Muscle of leg (tissue), 11 donors: ENCODE results near the gene FBLN5. TPM values are rescaled to one million over a fixed set of nuclear protein-coding genes. Genes with fewer than 3 reads are reported as not detected.
"Not testable (repeated sequence)": the region's sequence is repeated elsewhere in the genome, so short reads cannot be mapped to it uniquely, and the experiment has no call there.

Experiments
- DNase-seq: peaks from one replicate; pipeline ENCODE4 v3.0.0; 2013
- H3K27ac ChIP-seq: one replicate; pipeline ENCODE4 v1.5.1; 2013; ENCODE audit warnings: mild to moderate bottlenecking, low read length, control low read depth
- H3K27me3 ChIP-seq: one replicate; pipeline ENCODE4 v1.6.1; 2013; ENCODE audit warnings: low read length; ENCODE audit not compliant: control insufficient read depth, insufficient read depth
- H3K36me3 ChIP-seq: one replicate; pipeline ENCODE4 v1.6.1; 2013; ENCODE audit warnings: low read length; ENCODE audit not compliant: control insufficient read depth, insufficient read depth
- H3K4me1 ChIP-seq: one replicate; pipeline ENCODE4 v1.6.1; 2013; ENCODE audit warnings: low read length; ENCODE audit not compliant: control insufficient read depth, insufficient read depth
- H3K4me3 ChIP-seq: one replicate; pipeline ENCODE4 v1.5.1; 2013; ENCODE audit warnings: low read length, control low read depth
- H3K9me3 ChIP-seq: replicated peaks from 2 replicates; pipeline ENCODE4 v1.6.1; 2013; ENCODE audit warnings: low read depth, low read length; ENCODE audit not compliant: control insufficient read depth
- WGBS: methylation state at CpG from one replicate; pipeline ENCODE4 v1.1.5; 2013; ENCODE audit warnings: missing lambda C conversion rate; ENCODE audit not compliant: insufficient coverage; 5-methylcytosine and 5-hydroxymethylcytosine counted together
- polyA plus RNA-seq, 8 donors: library from polyadenylated mRNA; unstranded; fragments of 120-200 nt; gene quantifications; one replicate each; pipeline versions ENCODE4 v1.2.1 to v1.2.3, GENCODE V29; 2013; ENCODE audit warnings: inconsistent platforms in 1 of 8, low replicate concordance in 1 of 8; ENCODE audit not compliant: insufficient read length in 8 of 8, insufficient read depth in 1 of 8
- total RNA-seq: library from RNA; stranded (reverse); fragments of 120-200 nt; gene quantifications from one replicate; pipeline ENCODE4 v1.2.4, GENCODE V29; 2013

The FBLN5 gene
- total and polyA plus RNA-seq, 9 donors, result 31.5 to 128 (median 82.8) TPM

DNA sequence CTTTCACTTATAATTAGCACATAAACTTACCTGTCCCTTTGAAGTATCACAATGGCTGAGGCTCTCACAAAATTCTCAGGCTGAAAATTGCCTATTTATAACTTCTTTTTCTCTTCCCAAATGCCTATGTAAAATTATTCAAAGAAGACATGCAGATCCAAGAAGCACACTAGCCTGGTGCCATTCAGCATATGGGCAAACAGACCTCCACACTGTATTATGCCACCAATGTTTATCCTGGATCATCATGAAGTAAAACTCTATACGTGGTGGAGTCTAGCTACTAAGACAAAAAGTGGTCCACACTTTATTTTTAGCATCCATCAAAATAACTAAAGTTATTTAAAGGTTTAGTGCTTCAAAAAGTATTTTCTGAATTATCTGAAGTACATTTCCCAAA lies 95.9 kb downstream of the FBLN5 start:
- DNase-seq, result no peak
- no CpG with 5 or more reads among the region's 1 CpG for WGBS
- peaks cover 18% of the 10 kb centered on the region for H3K4me1 ChIP-seq
- no peak overlapping the region for H3K4me3 ChIP-seq
- H3K9me3 ChIP-seq, result no peaks in the 10 kb centered on the region
- H3K27me3 ChIP-seq, result no peaks in the 10 kb centered on the region
- H3K36me3 ChIP-seq, result no peaks in the 10 kb centered on the region
- H3K27ac ChIP-seq, result no peak overlapping the region

DNA sequence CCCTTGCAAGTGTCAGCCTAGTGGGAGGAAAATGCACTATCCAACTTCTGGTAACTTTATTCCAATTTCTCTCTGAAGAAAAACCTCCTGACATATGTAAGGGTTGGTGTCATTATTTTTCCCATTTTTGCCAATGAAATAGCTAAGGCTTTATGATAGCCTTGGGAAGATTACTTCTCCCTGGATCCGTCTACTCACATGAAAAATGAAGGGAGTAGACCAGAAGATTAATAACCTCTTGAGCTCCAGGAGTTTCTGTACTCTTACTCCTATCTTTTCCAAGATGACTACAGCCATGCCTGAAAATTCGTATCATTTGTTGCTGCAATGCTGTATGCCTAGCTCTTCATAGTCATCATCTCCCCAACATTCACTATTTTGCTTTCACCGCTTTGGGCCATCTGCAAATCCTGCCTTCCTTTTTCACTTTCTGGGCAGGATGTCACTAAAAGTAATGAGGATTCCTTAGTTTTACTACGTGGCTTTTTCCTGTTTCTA lies 98.9 kb downstream of the FBLN5 start:
- Histone ChIP-seq H3K27ac (no peak overlapping the region), H3K9me3 (no peaks in the 10 kb centered on the region), H3K36me3 (no peaks in the 10 kb centered on the region), H3K4me3 (no peak overlapping the region), H3K27me3 (no peaks in the 10 kb centered on the region), H3K4me1 (peaks cover 3% of the 10 kb centered on the region)
- no peak for DNase-seq
- 33% methylated on average over 1 of the region's 4 CpGs for WGBS

DNA sequence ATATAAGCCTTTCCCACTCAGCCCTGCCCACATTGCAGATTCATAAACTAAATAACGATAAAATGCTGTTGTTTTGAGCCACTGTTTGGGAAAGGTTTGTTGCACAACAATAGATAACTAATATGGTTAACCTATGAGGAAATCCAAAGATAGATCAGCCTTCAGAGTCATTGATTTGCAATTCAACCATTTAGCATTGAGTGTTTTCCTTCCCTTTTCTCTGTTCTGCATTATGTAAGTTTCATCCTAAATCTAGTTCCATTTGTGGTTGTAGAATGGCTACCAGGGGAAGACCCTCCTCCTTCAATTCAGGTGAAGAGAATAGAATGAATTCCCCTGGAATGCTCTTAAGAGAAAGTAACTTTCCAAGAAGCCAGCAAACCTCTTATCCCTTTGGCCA lies 99.8 kb downstream of the FBLN5 start:
- H3K36me3 ChIP-seq, result no peaks in the 10 kb centered on the region
- no peaks in the 10 kb centered on the region for H3K9me3 ChIP-seq
- DNase-seq, result no peak
- no CpG with 5 or more reads among the region's 1 CpG for WGBS
- no peak overlapping the region for H3K4me3 ChIP-seq
- no peaks in the 10 kb centered on the region for H3K4me1 ChIP-seq
- no peaks in the 10 kb centered on the region for H3K27me3 ChIP-seq
- H3K27ac ChIP-seq, result no peak overlapping the region

DNA sequence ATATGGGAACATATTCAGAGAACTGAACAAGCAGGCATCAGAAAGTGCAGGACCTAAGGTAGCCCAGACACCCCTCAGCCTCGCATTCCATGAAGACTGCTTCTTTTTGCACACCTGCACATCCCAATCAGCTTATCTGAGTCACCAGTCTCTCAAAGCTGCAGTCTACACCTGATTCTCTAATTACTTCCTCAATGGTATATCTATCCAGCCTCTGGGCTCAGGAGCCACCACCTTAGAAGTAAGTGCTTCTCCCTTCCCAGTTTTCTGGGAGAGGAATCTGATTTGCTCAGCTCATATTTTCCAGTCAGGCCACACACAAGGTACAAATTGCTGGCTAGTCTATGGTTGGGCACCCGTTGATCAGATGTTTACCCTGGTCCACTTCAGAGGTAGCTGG lies 101.8 kb downstream of the FBLN5 start:
- no peak overlapping the region for H3K4me3 ChIP-seq
- H3K27ac ChIP-seq, result no peak overlapping the region
- no peaks in the 10 kb centered on the region for H3K36me3 ChIP-seq
- WGBS, result 80% methylated on average over 1 of the region's 2 CpGs
- DNase-seq, result no peak
- no peaks in the 10 kb centered on the region for H3K27me3 ChIP-seq
- no peaks in the 10 kb centered on the region for H3K4me1 ChIP-seq
- no peaks in the 10 kb centered on the region for H3K9me3 ChIP-seq

DNA sequence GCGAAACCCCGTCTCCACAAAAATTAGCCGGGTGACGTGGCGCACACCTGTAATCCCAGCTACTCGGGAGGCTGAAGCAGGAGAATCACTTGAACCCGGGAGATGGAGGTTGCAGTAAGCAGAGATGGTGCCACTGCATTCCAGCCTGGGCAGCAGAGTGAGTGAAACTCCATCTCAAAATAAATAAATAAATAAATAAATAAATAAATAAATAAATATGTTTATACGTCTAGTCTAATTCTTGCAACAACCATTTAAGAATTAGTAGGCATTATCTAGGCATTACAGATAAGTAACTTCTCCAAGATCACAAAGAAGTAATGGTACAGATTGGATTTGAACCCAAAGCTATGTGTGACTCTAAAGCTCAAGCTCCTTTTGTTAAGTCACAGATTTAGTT lies 102.4 kb downstream of the FBLN5 start:
- WGBS, result no CpG with 5 or more reads among the region's 8 CpGs

DNA sequence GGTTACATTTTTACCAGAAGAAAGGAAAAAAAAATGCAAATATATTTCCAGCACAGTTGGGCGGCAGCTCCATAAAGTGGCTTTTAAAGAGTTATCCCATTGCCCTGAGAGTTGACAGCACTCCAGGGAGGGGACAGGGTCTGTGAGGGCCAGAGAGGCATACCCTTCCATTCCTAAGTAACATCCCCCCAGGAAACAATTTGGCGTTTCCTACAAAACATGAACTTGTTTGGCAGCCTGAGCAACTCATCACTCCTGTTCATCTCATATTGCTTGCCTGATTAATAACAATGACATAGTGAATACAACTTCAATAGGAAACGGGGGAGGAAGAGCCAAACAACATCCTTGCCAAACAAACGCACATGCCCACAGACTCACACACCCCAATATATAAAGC lies 103.5 kb downstream of the FBLN5 start:
- WGBS, result 40% methylated on average over 1 of the region's 4 CpGs
- DNase-seq, result peak; percentile 30
- Histone ChIP-seq H3K4me1 (no peaks in the 10 kb centered on the region), H3K36me3 (no peaks in the 10 kb centered on the region), H3K27me3 (no peaks in the 10 kb centered on the region), H3K27ac (no peak overlapping the region), H3K9me3 (no peaks in the 10 kb centered on the region), H3K4me3 (no peak overlapping the region)

More for the DNA sequence above, 102.4 kb downstream of the FBLN5 start:
- not testable (repeated sequence) for H3K9me3 ChIP-seq, H3K36me3 ChIP-seq, H3K27ac ChIP-seq, H3K27me3 ChIP-seq, H3K4me1 ChIP-seq, DNase-seq, H3K4me3 ChIP-seq

DNA sequence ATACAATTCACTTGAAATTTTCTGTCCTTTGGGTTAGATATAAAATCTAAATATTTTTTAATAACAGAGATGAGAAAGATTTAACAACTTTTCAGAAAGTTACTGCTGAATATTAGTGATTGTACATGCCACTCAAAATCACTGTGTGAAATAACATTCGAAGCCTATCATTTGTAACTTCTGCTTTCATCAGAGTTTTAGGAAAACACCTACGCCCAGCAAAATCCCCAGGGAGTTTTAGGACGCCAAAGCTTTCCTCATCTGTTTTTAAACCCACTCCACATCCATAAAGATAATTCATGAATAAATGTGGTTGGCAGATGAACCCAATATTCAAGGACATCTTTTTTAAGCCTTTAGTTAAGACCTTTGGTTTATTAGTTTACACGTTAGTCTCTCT lies 104.1 kb downstream of the FBLN5 start:
- H3K27me3 ChIP-seq, result no peaks in the 10 kb centered on the region
- DNase-seq, result no peak

DNA sequence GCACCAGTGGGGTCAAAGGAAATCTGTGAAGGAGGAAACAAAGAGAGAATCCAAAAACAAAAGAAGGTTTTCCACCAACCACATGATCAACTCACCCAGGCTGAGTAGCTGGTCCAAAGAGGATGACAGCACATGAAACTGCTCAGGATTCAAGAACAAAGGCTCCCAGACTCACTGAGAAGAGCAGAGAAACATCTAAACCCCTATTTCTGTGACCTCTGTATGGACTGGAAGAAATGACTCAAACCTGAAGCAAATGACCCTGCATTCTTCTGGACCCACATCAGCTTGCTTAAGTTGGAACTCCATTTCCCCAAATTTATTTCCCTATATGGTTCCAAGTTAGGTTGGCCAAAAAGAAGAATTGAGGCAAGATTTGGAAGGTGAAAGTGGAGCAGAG lies 106.4 kb downstream of the FBLN5 start:
- no peak for DNase-seq
- Histone ChIP-seq H3K4me1 (peaks cover 5% of the 10 kb centered on the region), H3K27ac (no peak overlapping the region), H3K36me3 (no peaks in the 10 kb centered on the region), H3K27me3 (peaks cover 19% of the 10 kb centered on the region), H3K4me3 (no peak overlapping the region), H3K9me3 (no peaks in the 10 kb centered on the region)

More for the DNA sequence above, 104.1 kb downstream of the FBLN5 start:
- Histone ChIP-seq H3K9me3 (no peaks in the 10 kb centered on the region), H3K4me1 (no peaks in the 10 kb centered on the region), H3K4me3 (no peak overlapping the region), H3K27ac (no peak overlapping the region), H3K36me3 (no peaks in the 10 kb centered on the region)
- no CpG with 5 or more reads among the region's 4 CpGs for WGBS

DNA sequence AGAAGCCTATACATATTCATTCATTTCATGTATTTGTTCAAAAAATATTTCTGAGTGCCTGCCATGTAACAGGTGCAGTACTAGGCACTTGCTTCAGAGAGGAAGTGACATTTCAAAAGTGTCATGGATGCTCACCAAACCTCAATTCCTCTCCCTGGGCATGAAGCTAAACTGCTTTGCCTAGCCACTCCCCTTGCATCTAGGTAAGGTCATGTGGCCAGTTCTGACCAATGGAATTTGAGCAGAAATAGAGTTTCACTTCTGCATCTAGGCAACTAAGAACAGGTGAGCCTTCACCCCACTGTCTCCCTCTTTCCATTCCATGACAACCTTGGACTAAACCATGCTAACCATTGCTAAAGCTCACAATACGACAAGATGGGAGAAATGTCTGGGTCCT lies 107.7 kb downstream of the FBLN5 start:
- H3K4me1 ChIP-seq, result peaks cover 8% of the 10 kb centered on the region
- H3K27me3 ChIP-seq, result peaks cover 24% of the 10 kb centered on the region
- H3K4me3 ChIP-seq, result no peak overlapping the region
- no CpG with 5 or more reads among the region's 1 CpG for WGBS
- no peak for DNase-seq
- no peaks in the 10 kb centered on the region for H3K36me3 ChIP-seq
- H3K27ac ChIP-seq, result no peak overlapping the region
- no peaks in the 10 kb centered on the region for H3K9me3 ChIP-seq

DNA sequence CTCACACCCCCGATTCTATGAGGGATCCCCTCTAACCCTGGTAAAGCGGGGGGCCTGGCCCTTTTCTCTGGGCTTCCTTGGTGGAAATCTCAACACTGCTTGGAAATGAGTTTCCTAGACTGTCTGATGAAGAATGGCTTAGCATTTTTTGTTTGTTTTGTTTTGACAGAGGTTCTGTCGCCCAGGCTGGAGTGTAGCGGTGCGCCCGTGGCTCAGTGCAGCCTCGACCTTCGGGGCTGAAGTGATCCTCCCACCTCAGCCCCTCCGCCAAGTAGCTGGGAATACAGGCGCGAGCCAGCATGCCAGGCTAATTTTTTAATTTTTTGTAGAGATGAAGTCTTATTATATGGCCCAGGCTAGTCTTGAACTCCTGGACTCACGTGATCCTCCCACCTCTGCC lies 110.4 kb downstream of the FBLN5 start:
- H3K27me3 ChIP-seq, result peaks cover 27% of the 10 kb centered on the region
- H3K9me3 ChIP-seq, result no peaks in the 10 kb centered on the region
- WGBS, result 75% methylated on average over 6 of the region's 12 CpGs
- peak overlapping the region; percentile 50 for H3K4me3 ChIP-seq
- no peak overlapping the region for H3K27ac ChIP-seq
- DNase-seq, result no peak
- H3K4me1 ChIP-seq, result peaks cover 8% of the 10 kb centered on the region
- no peaks in the 10 kb centered on the region for H3K36me3 ChIP-seq
